Ectodermal cell (in vitro differentiated cells): ENCODE measurements around the gene GDPD4.

Experiments
- H3K27ac ChIP-seq: 2 replicates; pipeline ENCODE4 v1.7.0; 2013; ENCODE audit warnings: mild to moderate bottlenecking, low read depth, low read length; ENCODE audit not compliant: insufficient read depth, poor library complexity, severe bottlenecking
- H3K27me3 ChIP-seq: 2 replicates; pipeline ENCODE4 v1.7.0; 2013; ENCODE audit warnings: mild to moderate bottlenecking, low read length; ENCODE audit not compliant: insufficient read depth, control insufficient read depth, poor library complexity, severe bottlenecking
- H3K36me3 ChIP-seq: one replicate; pipeline ENCODE4 v1.7.0; 2013; ENCODE audit warnings: low read length; ENCODE audit not compliant: control insufficient read depth, insufficient read depth
- H3K4me1 ChIP-seq: one replicate; pipeline ENCODE4 v1.7.0; 2013; ENCODE audit warnings: low read length; ENCODE audit not compliant: control insufficient read depth, insufficient read depth
- H3K4me3 ChIP-seq: 2 replicates; pipeline ENCODE4 v1.7.0; 2013; ENCODE audit warnings: low read depth, low read length, control low read depth; ENCODE audit not compliant: insufficient read depth
- H3K9me3 ChIP-seq: 2 replicates; pipeline ENCODE4 v1.7.0; 2013; ENCODE audit warnings: mild to moderate bottlenecking, low read length, moderate library complexity; ENCODE audit not compliant: control insufficient read depth
- WGBS, 2 experiments: methylation state at CpG; one replicate each; pipeline ENCODE4 v1.1.7; 2013; ENCODE audit warnings: missing lambda C conversion rate in 2 of 2; 5-methylcytosine and 5-hydroxymethylcytosine counted together

The GDPD4 gene

DNA sequence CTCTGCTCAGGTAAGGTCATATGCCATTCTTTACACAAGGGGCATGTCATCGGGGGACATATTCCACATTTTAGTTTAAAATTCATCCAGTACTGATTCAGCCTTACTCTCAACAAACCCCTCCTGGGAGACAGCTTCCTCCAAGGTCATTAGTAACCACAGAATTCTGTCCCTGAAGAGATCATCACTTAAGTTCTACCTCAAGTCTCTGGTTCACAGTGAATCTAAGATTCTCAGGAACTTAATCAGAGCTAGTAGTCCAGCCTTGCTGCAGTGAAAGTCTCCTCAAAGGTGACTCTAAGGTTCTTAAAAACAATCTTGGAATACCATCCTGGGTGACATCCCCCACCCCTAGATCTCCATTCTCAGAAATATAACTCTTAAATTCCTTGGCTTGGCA lies 18.9 kb upstream of the GDPD4 start:
- no peak overlapping the region for H3K4me3 ChIP-seq
- H3K27ac ChIP-seq, result no peak overlapping the region
- no peaks in the 10 kb centered on the region for H3K9me3 ChIP-seq
- H3K27me3 ChIP-seq, result no peaks in the 10 kb centered on the region
- WGBS, 2 experiments, result 92 to 96% methylated on average over 1 of the region's 1 CpG
- no peaks in the 10 kb centered on the region for H3K36me3 ChIP-seq
- H3K4me1 ChIP-seq, result no peaks in the 10 kb centered on the region

DNA sequence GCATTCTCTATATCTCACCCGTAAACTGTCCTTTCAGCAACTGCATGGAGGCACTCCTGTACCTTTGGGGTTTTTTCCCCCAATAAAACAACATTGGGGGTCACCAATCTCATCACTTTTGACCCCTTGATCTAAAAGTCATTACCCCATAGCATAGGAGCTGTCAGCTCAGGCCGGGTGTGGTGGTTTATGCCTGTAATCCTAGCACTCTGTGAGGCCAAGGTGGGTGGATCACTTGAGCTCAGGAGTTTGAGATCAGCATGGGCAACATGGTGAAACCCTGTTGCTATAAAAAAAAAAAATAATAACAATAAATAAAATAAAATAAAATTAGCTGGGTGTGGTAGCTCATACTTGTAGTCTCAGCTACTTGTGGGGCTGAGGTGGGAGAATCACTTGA lies 17.1 kb upstream of the GDPD4 start:
- Histone ChIP-seq H3K27me3 (no peaks in the 10 kb centered on the region), H3K4me1 (no peaks in the 10 kb centered on the region), H3K4me3 (no peak overlapping the region), H3K9me3 (no peaks in the 10 kb centered on the region), H3K36me3 (no peaks in the 10 kb centered on the region), H3K27ac (no peak overlapping the region)
- WGBS, 2 experiments, result 89 to 98% methylated on average over 2 of the region's 2 CpGs

DNA sequence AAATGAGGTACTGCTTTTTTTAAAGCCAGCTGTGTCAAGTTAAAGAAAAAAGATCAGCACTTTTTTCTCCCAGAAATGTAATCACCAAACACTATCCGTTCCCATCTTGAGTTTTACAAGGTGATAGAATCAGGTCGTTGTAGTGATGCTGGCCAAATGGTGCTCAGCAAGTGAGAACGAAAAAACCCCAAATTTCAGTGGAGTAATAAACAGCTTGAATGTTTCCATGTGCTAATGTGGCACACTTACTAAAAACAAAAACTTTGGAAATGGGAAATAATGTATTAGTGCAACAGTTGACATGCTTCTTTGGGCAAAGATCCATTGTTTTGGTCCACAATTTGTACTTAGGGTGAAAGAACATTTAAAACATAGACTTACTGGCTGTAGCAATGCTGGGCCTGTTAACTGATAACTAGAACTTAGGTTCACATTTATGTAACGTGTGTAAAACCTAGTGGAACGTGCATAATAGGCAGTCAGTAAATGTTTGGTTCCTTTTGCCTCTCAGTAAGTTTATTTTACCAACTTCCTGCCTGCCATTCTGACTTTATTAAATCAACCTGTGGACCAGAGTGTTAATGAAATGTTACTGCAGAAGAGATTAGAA lies 15.4 kb upstream of the GDPD4 start:
- Histone ChIP-seq H3K4me3 (no peak overlapping the region), H3K4me1 (no peaks in the 10 kb centered on the region), H3K27ac (no peak overlapping the region), H3K36me3 (no peaks in the 10 kb centered on the region), H3K27me3 (no peaks in the 10 kb centered on the region), H3K9me3 (no peaks in the 10 kb centered on the region)
- 93 to 94% methylated on average over 5 of the region's 5 CpGs for WGBS, 2 experiments

DNA sequence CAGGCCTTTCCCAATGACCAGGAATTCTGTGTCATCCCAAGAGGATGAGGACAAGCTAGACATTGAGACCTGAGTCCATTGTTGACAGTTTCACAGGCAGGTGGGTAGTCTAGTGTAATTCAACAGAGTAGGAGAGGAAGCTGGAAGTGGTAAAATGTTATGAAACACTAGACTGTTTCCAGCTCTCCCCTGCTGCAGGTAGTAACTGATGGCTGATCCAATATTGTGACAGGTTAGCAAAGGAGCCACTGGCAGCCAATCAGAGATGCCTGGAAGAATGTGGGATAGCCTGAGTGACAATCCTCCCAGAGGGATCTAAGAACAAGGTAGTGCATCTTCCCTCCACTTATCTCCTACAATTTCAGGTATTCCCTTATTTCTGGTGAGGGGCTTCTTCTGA lies 10.6 kb upstream of the GDPD4 start:
- no peaks in the 10 kb centered on the region for H3K27me3 ChIP-seq
- H3K9me3 ChIP-seq, result no peaks in the 10 kb centered on the region
- no peak overlapping the region for H3K27ac ChIP-seq
- no peak overlapping the region for H3K4me3 ChIP-seq
- no peaks in the 10 kb centered on the region for H3K36me3 ChIP-seq
- H3K4me1 ChIP-seq, result no peaks in the 10 kb centered on the region

DNA sequence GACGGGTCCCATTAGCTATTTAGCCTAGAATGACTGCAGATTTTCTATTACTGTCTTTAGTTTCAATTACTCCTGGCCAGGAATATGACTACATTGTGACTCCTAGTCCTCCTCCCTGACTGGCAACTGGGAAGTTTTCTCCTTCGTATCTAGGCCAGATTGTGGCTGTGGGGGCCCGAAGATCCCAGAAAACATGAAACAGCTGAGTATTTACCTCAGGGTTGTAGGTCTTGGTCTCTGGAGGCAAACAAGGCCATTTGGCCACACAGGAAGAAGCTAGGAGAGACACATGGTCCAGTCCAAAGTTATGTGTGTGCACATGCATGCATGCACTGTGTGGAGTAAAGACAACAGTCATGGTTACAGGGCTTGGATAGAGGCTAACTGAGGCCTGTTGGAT lies 10.2 kb upstream of the GDPD4 start:
- Histone ChIP-seq H3K36me3 (no peaks in the 10 kb centered on the region), H3K4me1 (no peaks in the 10 kb centered on the region), H3K27me3 (no peaks in the 10 kb centered on the region), H3K9me3 (no peaks in the 10 kb centered on the region), H3K27ac (no peak overlapping the region), H3K4me3 (no peak overlapping the region)
- WGBS, 2 experiments, result 89 to 94% methylated on average over 3 of the region's 3 CpGs

DNA sequence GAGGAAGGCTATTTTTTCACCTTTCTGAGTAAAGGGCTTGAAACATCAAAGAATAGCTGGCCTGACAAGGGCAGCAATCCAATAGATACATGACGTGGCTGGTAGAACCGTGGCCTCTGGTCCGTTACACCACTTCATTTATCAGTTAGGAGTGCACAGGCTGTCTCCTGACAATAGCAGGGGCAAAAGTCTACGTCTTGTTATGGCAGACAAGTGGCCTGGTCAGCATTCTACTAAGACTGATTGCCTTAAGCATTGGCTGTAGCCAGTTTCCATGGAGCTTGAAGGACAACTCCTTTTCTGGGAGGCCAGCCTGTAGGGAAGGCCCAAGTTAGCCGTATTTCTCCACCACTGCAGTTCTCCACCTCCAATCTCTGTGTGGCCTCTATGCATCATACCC lies 9.2 kb upstream of the GDPD4 start:
- 82 to 85% methylated on average over 5 of the region's 5 CpGs for WGBS, 2 experiments
- Histone ChIP-seq H3K27ac (no peak overlapping the region), H3K36me3 (no peaks in the 10 kb centered on the region), H3K9me3 (no peaks in the 10 kb centered on the region), H3K4me3 (no peak overlapping the region), H3K27me3 (no peaks in the 10 kb centered on the region), H3K4me1 (no peaks in the 10 kb centered on the region)

DNA sequence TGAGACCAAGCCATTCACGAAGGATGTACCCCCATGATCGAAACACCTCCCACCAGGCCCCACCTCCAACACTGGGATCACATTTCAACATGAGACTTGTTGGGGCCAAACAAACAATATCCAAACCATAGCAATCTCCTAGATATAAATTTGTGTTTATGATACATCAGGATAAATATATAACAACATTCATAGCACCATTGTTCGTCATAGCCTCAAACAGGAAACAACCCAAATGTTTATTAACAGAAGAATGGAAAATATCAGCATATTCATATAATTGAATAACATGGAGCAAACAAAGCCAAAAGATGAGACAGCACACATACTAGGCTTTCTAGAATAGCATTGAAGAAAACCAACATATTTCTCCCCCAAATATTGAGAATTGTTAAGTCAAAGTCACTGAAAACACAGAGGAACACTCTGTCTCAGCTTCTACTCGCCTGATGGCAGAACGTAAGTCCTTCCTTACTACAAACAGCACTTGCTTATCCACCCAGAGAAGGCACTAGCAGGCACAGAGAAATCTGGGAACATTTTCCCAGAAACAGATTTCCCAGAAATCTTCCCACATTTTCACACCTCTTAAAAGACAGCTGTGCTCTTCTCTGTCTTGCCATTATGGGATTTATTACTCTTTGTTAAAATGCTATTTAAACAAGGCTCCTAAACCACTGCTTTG lies 8.1 kb upstream of the GDPD4 start:
- WGBS, 2 experiments, result 82 to 89% methylated on average over 4 of the region's 5 CpGs
- Histone ChIP-seq H3K9me3 (no peaks in the 10 kb centered on the region), H3K4me1 (no peaks in the 10 kb centered on the region), H3K27me3 (no peaks in the 10 kb centered on the region), H3K27ac (no peak overlapping the region), H3K36me3 (no peaks in the 10 kb centered on the region), H3K4me3 (no peak overlapping the region)

DNA sequence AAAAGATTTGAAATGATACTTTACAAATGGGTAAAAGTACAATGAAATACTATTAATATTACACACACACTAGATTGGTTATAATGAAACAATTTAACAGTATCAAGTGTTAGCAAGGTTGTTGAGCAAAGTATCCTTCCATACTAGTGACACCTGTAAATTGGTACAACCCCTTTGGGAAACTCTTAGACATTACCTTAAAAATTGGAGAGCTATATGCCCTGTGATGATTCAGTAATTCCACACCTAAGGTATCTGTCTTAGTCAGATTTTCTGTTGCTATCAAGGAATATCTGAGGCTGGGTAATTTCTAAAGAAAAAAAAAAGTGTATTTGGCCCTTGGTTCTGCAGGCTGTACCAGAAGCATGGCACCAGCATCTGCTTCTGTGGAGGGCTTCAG lies 7.4 kb upstream of the GDPD4 start:
- no peaks in the 10 kb centered on the region for H3K27me3 ChIP-seq
- no peaks in the 10 kb centered on the region for H3K36me3 ChIP-seq
- no peaks in the 10 kb centered on the region for H3K9me3 ChIP-seq
- H3K27ac ChIP-seq, result no peak overlapping the region
- no peaks in the 10 kb centered on the region for H3K4me1 ChIP-seq
- no peak overlapping the region for H3K4me3 ChIP-seq

DNA sequence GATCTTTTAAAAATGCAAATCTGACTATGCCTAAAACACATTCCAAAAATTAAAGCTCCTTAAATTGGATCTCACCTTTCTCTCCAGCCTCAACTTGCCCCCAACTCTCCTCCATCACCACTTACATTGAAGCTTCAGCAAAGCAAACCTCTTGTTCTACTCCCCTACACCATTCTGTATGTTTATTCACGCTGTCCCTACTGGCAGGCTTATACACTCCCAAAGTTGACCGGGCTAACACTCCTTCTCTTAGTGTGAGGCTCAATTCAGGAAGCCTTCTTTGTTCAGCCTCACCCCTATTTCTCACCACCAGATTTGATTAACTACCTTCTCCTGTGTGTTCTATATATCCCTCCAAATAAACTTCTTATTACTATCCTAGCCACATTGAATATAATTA lies 1.8 kb upstream of the GDPD4 start:
- Histone ChIP-seq H3K36me3 (no peaks in the 10 kb centered on the region), H3K27ac (no peak overlapping the region), H3K27me3 (no peaks in the 10 kb centered on the region), H3K4me3 (no peak overlapping the region), H3K9me3 (no peaks in the 10 kb centered on the region), H3K4me1 (no peaks in the 10 kb centered on the region)
- 74 to 77% methylated on average over 2 of the region's 2 CpGs for WGBS, 2 experiments

DNA sequence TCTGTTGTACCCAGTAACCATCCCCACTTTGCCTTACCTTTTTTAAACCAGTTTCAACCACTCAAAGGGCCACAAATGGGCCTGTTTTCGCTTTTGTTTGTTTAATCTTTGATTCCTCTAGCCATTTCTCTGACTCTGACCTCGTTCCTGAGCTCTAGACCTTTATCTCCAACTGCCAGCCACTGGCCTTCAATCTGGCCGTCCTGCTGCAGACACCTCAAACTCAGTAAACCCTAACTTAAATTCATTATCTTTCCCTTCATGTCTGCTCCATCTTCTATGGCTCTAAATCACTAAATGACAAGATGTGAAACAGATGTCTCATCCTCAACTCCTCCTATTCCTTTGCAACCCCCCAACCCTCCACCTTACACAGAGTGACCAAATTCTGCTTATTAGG lies 1.3 kb upstream of the GDPD4 start:
- Histone ChIP-seq H3K9me3 (no peaks in the 10 kb centered on the region), H3K4me1 (no peaks in the 10 kb centered on the region), H3K4me3 (no peak overlapping the region), H3K27ac (no peak overlapping the region), H3K36me3 (no peaks in the 10 kb centered on the region), H3K27me3 (no peaks in the 10 kb centered on the region)
- WGBS, 2 experiments, result 84 to 94% methylated on average over 3 of the region's 3 CpGs

DNA sequence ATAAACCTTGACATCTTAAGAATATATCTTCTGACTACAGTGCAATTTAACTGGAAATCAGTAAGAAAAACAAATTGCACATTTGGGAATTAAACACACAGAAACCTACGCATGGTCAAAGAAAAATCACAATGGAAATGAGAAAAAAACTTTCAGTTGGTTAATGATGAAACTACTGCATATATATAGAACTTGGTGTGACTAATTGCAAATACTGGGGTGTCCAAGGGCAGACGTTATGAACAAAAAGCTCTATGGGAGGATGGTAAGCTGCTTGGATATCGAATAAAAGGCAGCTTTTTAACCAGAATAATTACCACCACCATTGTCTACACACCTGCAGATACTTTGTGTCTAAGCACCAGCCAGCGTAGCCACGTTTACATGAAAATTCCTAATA lies 791 bp downstream of the GDPD4 start:
- H3K9me3 ChIP-seq, result no peaks in the 10 kb centered on the region
- no peak overlapping the region for H3K4me3 ChIP-seq
- H3K36me3 ChIP-seq, result no peaks in the 10 kb centered on the region
- H3K27ac ChIP-seq, result no peak overlapping the region
- H3K4me1 ChIP-seq, result no peaks in the 10 kb centered on the region
- H3K27me3 ChIP-seq, result no peaks in the 10 kb centered on the region
- WGBS, 2 experiments, result 82 to 84% methylated on average over 5 of the region's 5 CpGs
